HG02798 (cell line): ENCODE data around the gene CGRRF1.

ENCODE experiments used
- ATAC-seq: cut with Tn5 transposase; IDR thresholded peaks from one replicate; pipeline ENCODE4 v1.9.1; 2021; ENCODE audit warnings: mild to moderate bottlenecking; ENCODE audit not compliant: unreplicated experiment, poor library complexity

CGRRF1 gene

DNA sequence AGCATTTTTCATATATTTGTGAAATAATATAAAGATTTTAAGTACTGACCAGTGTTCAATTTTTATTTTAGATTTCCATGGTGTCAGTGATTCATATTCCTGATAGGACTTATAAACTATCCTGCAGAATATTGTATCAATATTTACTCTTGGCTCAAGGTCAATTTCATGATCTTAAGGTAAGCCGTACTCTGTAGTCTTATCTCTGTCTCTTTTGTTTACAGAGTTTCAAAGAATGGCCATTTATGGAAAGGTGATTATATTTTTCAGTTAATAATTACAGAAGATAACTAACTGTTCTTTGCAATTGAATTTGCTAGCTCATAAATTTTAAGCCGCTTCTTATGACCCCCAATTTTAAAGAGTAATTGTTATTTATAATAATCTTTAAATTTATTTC is 27.9 kb downstream of the CGRRF1 start:
- no peak for ATAC-seq

DNA sequence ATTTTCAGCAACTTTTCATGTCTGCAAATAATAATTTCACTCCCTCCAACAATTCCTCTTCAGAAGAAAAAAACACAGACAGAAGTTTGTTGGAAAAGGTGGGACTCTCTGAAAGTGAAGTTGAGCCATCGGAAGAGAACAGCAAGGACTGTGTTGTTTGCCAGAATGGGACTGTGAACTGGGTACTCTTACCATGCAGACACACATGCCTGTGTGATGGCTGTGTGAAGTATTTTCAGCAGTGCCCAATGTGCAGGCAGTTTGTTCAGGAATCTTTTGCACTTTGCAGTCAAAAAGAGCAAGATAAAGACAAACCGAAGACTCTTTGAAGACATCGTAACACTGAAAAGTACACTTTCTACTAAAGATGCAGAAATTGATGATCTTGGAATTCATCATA is 28.3 kb downstream of the CGRRF1 start:
- no peak for ATAC-seq

DNA sequence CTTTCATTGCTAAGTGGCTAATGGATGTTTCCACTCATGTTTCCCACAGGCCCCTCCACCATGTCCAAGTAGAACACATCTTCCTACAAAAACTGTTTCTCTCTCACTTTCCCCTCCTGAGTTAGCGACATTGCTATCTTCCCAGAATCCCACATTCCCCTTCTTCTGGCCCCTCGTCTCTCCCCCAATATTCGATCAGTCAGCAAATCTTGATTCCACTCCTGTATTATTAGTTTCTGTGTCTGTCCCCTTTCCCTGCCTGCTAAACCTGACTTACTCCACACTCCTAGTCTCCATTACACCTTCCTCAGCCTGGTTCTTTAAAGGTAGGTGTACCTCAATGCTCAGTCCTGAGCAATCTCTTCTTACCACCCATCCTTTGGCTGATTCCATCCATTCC is 37.9 kb downstream of the CGRRF1 start:
- no peak for ATAC-seq

DNA sequence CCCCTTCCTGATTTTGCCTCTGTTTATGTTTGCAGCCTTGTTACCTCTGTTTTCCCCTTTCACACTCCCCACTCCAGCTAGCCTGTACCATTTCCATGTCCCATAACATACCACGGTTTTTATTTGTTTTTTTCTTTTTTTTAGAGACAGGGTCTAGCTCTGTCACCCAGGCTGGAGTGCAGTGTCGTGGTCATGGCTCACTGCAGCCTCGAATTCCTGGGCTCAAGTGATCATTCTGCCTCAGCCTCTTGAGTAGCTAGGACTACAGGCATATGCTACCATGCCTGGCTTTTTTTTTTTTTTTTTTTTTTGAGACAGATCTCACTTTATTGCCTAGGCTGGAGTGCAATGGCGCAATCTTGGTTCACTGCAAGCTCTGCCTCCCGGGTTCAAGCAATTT is 38.8 kb downstream of the CGRRF1 start:
- ATAC-seq: no peak

DNA sequence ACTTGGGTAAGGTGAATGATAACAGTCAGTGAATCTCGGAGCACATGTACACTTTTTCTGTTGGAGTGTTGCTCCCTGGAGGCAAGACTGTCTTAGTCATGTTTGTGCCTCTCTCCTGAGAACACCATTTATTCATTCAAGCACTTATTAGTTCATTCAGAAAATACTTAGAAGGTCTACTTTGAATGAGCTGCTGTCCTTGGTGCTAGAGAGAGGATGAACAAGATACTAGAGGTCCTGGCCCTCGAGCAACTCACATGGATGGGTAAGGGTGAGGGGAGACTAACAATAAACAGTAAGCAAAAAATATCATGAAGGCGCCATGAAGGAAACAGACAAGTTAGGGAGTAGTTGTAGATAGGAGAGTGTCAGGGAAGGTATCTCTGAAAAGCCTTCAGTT is 40.2 kb downstream of the CGRRF1 start:
- no peak for ATAC-seq

DNA sequence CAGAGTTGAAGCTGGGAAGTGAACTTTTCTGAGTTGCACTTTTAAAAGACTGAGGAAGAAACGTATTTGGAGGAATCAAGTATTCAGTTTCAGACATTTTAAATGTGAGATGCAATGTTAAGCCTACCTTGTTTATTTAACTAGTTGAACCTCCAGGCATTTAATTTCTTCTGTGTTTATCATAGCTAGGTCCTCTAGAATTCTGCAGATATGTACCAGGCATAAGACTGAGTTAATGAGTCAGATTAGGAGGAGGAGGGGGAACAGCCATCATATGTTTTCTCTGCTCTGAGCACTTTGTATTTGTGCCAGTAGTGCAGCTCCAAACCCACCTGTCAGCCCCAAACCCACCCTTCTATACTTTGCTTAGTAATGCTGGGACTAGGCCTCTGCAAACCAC is 40.8 kb downstream of the CGRRF1 start:
- ATAC-seq: no peak

DNA sequence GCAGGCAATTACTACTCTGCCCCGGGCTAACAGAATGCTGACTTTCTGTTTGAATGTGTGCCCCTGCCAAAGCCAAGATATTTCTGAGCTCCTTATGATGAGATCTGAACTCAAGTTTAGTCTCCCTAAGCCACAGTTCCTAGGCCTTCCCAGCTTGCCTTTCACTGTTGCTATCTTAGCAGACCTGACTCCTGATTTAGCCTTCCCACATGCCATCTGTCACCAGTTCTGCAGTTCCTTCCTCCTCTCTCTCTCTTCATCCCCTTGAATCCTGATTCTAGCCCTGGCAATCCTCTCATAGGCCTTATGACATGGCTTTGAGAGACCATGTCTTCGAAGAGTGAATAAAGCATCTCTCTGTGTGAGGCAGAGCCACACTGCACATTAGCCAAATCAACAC is 44.7 kb downstream of the CGRRF1 start:
- no peak for ATAC-seq

DNA sequence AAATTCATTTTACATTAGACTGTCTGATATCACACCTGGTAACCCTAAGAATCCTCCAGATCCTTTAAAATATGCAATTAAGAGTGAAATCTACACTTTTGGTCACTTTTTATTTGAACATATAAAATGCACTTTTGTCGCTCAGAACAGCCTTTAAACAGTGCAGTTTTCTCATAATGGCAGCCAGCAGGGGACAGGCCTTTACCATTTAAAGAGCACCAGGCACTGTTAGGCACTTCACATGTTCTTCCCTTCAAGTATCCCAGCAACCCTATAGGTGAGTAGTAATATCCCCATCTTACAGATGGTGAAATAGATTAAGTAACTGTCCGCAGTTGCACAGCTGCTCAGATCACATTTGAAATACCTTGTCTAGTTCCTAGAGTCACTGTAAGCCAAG is 45.9 kb downstream of the CGRRF1 start:
- ATAC-seq: no peak

DNA sequence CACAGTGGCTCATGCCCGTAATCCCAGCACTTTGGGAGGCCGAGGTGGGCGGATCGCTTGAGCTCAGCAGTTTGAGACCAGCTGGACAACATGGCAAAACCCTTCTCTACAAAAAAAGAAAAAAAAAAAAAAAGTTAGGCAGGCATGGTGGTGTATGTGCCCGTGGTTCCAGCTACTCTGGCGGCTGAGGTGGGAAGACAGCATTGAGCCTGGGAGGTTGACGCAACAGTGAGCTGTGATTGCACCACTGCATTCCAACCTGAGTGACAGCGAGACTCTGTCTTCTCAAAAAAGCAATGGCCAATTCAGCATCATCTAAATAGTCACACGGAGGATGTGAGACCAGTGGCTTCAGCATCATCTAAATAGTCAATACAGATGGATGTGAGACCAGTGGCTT is 46.8 kb downstream of the CGRRF1 start:
- no peak for ATAC-seq

DNA sequence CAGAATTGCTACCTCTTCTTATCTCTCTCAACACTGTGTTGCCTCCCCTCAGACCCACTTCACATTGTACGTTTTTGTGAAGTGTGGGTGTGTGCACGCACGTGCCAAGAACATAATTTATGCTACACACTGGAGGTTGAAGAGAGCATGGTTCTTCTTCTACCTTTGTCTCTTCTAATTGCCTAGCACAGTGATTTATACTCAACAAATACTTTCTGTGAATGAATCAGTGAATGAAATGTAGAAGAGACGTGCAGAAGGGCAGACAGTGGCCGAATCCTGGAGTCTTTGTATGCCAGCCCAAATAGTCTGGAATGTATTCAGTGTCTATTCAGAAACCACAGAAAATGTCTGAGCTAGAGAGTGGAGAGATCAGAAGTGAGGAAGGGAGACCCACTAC is 52.6 kb downstream of the CGRRF1 start:
- no peak for ATAC-seq

DNA sequence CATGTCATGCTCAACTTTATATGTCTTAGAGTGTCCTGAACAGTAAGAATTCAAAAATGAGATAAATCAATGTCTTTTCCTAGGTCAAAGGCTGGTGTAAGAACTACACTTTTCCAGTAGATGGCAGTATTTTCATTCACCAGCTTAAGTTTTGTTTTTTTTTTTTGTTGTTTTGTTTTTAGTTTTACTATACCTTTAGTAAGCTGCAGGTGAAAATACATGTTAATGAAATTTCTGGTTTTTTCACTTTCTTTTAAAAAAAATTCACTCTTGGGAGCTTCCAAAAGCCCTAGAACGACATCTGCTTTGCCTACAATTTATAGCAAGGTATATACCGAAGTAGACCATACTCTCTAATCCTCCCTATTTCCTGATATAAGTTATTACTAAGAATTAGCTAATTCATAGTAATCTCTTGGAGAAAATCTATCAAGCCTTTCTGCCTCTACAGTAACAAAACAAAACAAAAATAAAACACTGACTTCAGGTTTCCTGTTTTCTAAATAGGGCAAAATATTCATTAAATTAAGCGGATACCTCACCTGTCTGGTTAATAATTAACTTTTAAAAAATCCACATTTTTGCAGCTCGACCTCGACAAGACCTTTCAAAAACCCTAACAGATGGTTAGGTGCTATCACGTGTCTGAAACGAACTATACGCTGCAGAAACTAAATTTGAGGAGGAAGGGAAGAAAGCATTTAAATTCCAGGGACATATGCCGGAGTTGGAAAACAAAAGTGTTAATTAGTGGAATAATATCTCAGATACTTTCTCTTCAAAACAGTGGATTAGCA is 54.6 kb downstream of the CGRRF1 start:
- ATAC-seq: no peak

DNA sequence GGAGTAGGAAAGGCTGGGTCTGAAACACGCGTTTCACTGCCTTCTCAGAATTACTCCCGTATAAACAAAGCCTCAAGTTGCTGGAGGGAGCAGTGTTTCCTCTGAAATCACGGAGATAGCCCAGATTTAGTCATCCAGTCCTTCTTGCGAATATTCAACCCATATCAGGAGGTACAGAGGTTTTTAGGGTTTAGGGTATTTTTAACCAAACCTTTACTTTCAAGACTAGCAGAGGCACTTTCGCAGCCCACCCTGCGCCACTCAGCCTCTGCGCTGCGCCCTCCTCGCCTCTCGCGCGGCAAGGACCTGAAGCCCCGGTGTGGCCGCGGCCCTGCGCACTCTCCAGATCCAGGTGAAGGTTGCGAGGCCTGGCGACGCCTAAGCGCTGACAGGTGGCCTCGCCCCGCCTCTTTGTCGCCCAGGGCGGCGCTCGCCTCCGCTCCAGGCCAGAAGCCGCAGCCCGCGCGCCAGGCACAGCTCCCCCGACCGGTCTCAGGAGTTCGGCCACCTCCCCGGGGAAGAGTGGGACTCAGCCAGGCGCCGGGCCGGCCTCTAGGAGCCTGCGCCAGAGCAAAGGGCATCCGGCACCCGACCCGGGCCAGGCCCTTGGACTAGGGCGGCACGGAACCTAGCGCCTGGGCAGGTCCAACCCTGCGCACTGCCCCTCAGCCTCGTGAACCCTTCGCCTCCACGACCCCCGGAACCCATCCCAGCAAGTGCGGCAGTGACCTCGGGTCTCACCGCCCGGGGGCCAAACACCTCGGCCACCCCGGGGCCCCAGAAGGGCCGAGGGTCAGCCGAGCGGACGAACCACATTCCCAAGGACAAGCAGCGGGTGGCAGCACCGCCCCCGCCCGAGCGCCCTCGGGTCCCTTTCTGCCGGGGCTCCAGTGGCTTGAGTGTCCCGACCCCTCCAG is 55.4 kb downstream of the CGRRF1 start:
- ATAC-seq: peak; percentile 51

DNA sequence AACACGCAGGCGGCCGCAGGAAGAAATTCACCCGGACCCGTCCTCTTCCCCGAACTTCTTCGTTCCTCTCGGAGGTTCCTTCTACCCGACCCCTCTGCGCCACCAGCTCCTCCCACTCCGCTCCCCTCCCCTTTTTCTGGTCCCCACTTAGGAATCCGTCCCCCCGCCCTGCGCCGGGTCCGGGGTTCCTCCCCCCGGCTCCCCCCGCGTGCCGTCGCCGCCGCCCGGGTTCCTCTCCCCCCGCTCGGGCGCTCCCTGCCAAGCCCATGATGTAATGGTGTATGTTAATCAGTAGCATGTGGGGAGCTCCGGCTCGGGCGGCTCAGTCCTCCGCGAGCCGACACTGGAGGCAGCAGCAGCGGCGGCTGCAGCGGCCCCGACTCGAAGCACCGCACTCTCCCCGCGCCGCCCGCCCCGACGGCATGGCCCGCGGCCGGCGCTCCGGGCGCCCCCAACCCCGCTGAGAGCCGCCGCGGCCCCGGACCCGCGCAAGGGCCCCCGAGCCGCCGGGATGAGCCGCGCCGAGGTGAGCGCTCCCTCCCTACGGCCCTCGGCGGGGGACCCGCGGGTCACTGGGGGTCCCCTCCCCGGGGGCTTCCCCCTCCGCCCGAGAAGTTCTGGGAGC is 56.2 kb downstream of the CGRRF1 start:
- ATAC-seq: peak; percentile 61

DNA sequence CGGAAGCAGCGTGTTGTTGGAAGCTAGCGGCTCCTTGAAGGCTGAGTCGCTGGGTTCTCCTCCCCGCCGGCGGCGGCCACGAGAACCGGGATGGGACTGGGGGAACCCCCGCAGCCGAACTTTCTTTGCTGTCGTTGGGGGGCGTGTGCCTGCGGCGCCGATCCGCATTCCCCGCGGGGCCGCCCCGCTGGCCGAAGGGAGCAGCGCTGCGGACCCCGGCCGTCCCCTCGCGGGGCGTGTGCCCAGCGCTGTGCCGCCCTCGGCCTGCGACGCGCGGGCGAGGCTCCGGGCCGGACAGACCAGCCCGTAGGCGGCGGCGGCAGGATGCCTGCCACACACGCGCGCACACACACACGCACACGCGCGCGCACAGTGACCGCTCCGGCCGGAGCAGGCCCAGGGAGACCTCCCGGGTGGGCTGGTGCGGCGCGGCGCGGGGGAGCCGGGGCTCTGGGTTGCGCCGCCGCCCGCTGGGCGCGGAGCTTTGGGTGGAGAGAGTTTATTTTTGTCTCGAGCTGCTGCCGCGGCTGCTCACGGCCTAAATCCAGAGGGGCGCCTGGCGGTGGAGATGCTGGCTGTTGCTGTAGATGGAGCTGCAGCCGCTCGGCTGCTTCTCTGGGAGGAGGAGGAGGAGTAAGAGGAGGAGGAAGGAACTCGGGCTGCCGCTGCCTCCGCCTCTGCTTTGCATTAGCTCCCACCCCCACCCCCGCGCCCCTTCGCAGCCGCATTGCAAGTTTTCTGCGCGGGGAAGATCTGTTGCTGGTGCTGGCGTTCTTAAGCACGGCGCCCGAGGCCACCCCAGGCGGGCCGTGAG is 56.9 kb downstream of the CGRRF1 start, which contains the start of gene SAMD4A:
Gene SAMD4A, plus strand, starts transcription at position 719 of the 814 bp plus-strand sequence. CDS start 789 bp downstream, outside the sequence.
- peak; percentile 33 for ATAC-seq

DNA sequence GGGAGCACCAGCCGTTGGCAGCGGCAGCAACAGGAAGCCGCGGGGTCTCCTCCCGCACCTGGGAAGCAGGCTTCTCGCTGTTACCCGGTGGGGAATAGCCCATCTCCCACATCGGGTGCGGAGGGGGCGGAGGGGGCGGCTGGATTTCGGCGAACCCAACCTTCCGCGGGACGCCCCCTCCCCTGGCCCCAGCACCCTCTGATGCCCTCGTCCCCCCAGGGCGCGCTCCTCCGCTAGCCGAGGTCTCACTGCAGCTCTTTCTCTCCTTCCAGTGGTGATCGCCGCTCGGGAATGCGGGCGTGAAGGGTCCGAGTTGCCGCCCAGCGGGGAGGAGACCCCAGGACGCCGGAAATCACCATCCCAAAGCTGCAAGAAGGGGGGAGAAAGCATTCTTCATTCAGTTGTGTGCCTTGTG is 57.5 kb downstream of the CGRRF1 start:
- peak; percentile 0 for ATAC-seq

DNA sequence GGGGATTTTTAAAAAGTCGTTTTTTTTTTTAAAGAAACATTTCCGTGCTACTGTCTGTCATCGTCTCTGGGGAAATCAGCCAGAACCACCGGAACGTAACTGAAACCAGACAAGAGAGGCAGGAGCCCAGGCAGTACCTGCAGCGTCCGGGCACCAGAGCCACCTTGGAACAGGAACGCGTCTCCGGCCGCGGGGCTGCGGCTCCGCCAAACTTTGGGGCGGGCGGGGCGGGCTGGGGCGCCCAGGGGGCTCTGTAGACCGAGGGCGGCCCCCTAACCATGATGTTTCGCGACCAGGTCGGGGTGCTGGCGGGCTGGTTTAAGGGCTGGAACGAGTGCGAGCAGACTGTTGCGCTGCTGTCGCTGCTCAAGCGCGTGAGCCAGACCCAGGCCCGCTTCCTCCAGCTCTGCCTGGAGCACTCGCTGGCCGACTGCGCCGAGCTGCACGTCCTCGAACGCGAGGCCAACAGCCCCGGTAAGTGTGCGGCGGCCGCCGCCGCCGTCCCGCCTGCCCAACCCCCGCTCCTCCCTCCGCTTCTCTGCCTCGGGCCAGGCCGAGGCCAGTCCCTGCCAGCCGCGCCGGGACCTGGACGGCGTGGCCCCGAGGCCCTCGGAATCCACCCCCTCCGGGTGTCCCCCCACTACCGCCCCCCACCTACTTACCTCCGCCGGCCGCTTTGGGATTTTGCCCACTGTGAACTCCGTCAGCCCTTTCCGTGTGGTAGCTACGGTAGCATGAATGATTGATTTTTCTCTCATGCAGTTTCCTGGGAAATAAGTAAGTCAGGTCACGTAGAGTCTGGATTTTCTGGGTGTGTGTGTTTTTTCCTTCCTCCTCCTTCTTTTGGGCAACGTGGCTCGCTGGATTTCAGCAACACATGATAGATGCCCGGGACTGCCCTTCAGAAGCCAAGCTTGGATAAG is 58.2 kb downstream of the CGRRF1 start:
- no peak for ATAC-seq

DNA sequence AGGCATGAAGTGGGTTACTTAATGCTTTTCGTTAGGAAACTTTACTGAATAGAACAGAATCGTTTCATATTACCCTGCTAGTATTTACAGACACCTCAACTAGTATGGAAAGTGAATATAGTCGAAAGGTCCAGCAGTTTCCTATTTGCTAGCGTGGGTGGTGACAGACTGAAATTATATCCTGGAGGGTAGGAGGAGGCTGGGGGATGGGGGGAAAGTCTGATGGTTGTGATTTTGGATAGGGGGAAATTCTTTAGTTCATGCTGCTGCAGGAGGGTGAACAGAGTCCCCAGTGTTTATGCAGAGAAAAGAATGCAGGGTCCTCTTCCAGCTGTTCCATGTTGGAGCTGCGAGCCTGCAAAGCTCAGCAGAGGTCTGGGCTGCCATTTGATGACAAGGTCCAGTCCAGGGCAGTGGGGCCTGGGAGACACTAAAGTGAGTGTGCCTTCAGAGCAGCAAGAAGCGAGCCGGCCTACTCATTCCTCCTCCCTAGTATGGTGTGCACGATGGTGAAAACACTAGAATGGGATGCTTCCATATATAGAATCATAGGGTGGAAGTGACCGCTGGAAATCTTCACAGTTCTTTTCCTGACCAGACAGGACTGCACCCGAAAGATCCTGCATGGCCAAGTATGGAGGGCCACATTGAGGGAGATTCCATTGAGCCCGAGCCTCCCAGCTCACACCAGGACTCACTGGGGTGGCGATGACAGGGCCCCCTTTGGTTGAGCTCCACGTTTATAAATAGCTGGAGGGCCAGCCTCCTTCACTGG is 59.3 kb downstream of the CGRRF1 start:
- ATAC-seq: no peak

DNA sequence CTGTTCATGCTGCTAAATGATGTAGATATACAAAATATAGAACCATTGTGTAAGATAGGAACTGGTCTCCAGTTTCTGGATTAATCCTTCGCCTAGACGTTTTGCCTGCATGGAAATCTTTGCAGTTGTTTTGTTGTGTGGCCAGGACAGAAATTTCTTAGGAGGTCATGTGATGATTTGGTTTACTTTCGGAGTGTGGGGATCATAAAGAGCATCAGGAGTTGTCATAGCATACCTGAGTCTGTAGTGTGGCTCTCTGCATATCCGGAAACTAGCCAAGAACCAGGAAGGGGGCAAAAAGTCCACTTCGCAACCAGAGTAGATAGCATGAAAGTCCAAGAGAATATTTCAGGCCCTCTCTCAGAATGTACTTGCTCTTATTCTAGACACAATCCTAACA is 60.3 kb downstream of the CGRRF1 start:
- no peak for ATAC-seq
